GM18526 (cell line): ENCODE data around the gene ENDOG.

Experiments used
- POLR2A ChIP-seq: IDR thresholded peaks from 3 replicates; pipeline ENCODE4 v1.6.1; 2011; ENCODE audit not compliant: insufficient read length; ENCODE audit errors: extremely low read depth

Gene ENDOG

GRCh38 chr9:128790536-128790935 is 27.8 kb upstream of the ENDOG start:
- no peak for TF ChIP-seq POLR2A

GRCh38 chr9:128792134-128792533 is 26.2 kb upstream of the ENDOG start:
- no peak for TF ChIP-seq POLR2A

GRCh38 chr9:128792978-128793686 is 25.2 kb upstream of the ENDOG start:
- TF ChIP-seq POLR2A: no peak

GRCh38 chr9:128798896-128799295 is 19.4 kb upstream of the ENDOG start:
- no peak for TF ChIP-seq POLR2A

- TF ChIP-seq POLR2A: no peak
Measured at GRCh38 chr9:128800061-128800460, 18.2 kb upstream of the ENDOG start.

- TF ChIP-seq POLR2A: no peak
Measured at GRCh38 chr9:128802482-128802881, 15.8 kb upstream of the ENDOG start.

GRCh38 chr9:128805661-128806060 is 12.6 kb upstream of the ENDOG start:
- TF ChIP-seq POLR2A: no peak

- TF ChIP-seq POLR2A: no peak
Measured at GRCh38 chr9:128807827-128808226, 10.5 kb upstream of the ENDOG start.

- TF ChIP-seq POLR2A: no peak
Measured at GRCh38 chr9:128808543-128808942, 9.8 kb upstream of the ENDOG start.

- TF ChIP-seq POLR2A: no peak
Measured at GRCh38 chr9:128809036-128809599, 9.2 kb upstream of the ENDOG start.

GRCh38 chr9:128809831-128810230 is 8.5 kb upstream of the ENDOG start:
- TF ChIP-seq POLR2A: no peak

GRCh38 chr9:128810873-128811272 is 7.4 kb upstream of the ENDOG start:
- TF ChIP-seq POLR2A: no peak

GRCh38 chr9:128818839-128819715 is 777 bp downstream of the ENDOG start:
- TF ChIP-seq POLR2A: no peak

GRCh38 chr9:128819716-128820664 is 1.7 kb downstream of the ENDOG start:
- no peak for TF ChIP-seq POLR2A

GRCh38 chr9:128820665-128821583 is 2.6 kb downstream of the ENDOG start:
- TF ChIP-seq POLR2A: no peak
